DMS 273 (cell line): Measurements from ENCODE around the gene FCGBP.
A peak's percentile ranks its signal among the peaks of the same experiment; 100 is the strongest.
"Not testable (repeated sequence)": the region's sequence is repeated elsewhere in the genome, so short reads cannot be mapped to it uniquely, and the experiment has no call there.

ENCODE experiments used
- DNase-seq: peaks from one replicate; lab custom pipeline; 2025; ENCODE audit not compliant: unreplicated experiment; lab: John Stamatoyannopoulos, UW

The FCGBP gene

GRCh38 chr19:39934584-39935363 is at the start of gene FCGBP:
Gene FCGBP, minus strand, starts transcription at chr19:39934634.
- DNase-seq, result no peak

GRCh38 chr19:39983695-39984300 is 49.4 kb upstream of the FCGBP start:
- DNase-seq, result no peak

GRCh38 chr19:39982883-39983282 is 48.4 kb upstream of the FCGBP start:
- no peak for DNase-seq

- no peak for DNase-seq
These were observed 40.1 kb upstream of the FCGBP start for GRCh38 chr19:39974377-39975155.

- peak; percentile 50 for DNase-seq
These were observed 37.1 kb upstream of the FCGBP start for GRCh38 chr19:39971380-39972035.

GRCh38 chr19:39970675-39971379 is 36.4 kb upstream of the FCGBP start, which contains the start of gene PSMC4:
Gene PSMC4, plus strand, starts transcription at chr19:39971165. Its CDS starts 38 bp downstream, at chr19:39971203.
- peak; percentile 99 for DNase-seq

GRCh38 chr19:39970425-39970674 is 35.9 kb upstream of the FCGBP start:
- no peak for DNase-seq

- DNase-seq, result no peak
These were observed 35.4 kb upstream of the FCGBP start for GRCh38 chr19:39969681-39970424.

GRCh38 chr19:39969266-39969665 is 34.8 kb upstream of the FCGBP start:
- DNase-seq, result no peak

GRCh38 chr19:39968789-39969188 is 34.4 kb upstream of the FCGBP start:
- no peak for DNase-seq

GRCh38 chr19:39967561-39967960 is 33.1 kb upstream of the FCGBP start:
- DNase-seq, result no peak

- DNase-seq, result no peak
These were observed 32.2 kb upstream of the FCGBP start for GRCh38 chr19:39966617-39967016.

GRCh38 chr19:39963898-39964297 is 29.5 kb upstream of the FCGBP start:
- no peak for DNase-seq

- DNase-seq, result not testable (repeated sequence)
These were observed 25.0 kb upstream of the FCGBP start for GRCh38 chr19:39959407-39959806.

- not testable (repeated sequence) for DNase-seq
These were observed 24.5 kb upstream of the FCGBP start for GRCh38 chr19:39958942-39959341.

GRCh38 chr19:39957886-39958285 is 23.5 kb upstream of the FCGBP start:
- DNase-seq, result not testable (repeated sequence)

GRCh38 chr19:39953915-39954314 is 19.5 kb upstream of the FCGBP start:
- DNase-seq, result no peak

- DNase-seq, result no peak
These were observed 17.3 kb upstream of the FCGBP start for GRCh38 chr19:39951686-39952085.

GRCh38 chr19:39951065-39951650 is 16.7 kb upstream of the FCGBP start:
- DNase-seq, result no peak
